ENCODE measurements around the gene NLRP1.

Gene NLRP1

GRCh38 chr17:5591966-5592365 lies 7.7 kb upstream of the NLRP1 start:
- TF ChIP-seq CTCF (conservative IDR thresholded peaks at IDR 0.05; ENCODE audit: low read length) = no peak
- no peak overlapping the region for H3K4me3 ChIP-seq (ENCODE audit: low read length)
- DNase-seq (ENCODE audit: low read depth) = no peak

- H3K4me3 ChIP-seq (ENCODE audit: low read length) = no peak overlapping the region
- no peak for TF ChIP-seq CTCF (conservative IDR thresholded peaks at IDR 0.05; ENCODE audit: low read length)
- DNase-seq (ENCODE audit: low read depth) = no peak
Observed at GRCh38 chr17:5588584-5588983, 4.3 kb upstream of the NLRP1 start.

GRCh38 chr17:5587438-5588032 lies 3.2 kb upstream of the NLRP1 start:
- peak; percentile 96 for TF ChIP-seq CTCF (conservative IDR thresholded peaks at IDR 0.05; ENCODE audit: low read length)
- H3K4me3 ChIP-seq (ENCODE audit: low read length) = no peak overlapping the region
- peak; percentile 72 for DNase-seq (ENCODE audit: low read depth)

GRCh38 chr17:5585836-5586521 lies 1.7 kb upstream of the NLRP1 start:
- H3K4me3 ChIP-seq (ENCODE audit: low read length) = no peak overlapping the region
- DNase-seq (ENCODE audit: low read depth) = peak; percentile 25
- TF ChIP-seq CTCF (conservative IDR thresholded peaks at IDR 0.05; ENCODE audit: low read length) = no peak

GRCh38 chr17:5585287-5585794 lies 1.0 kb upstream of the NLRP1 start:
- no peak overlapping the region for H3K4me3 ChIP-seq (ENCODE audit: low read length)
- DNase-seq (ENCODE audit: low read depth) = no peak
- no peak for TF ChIP-seq CTCF (conservative IDR thresholded peaks at IDR 0.05; ENCODE audit: low read length)

- peak; percentile 7; the same call in 1 of the 2 replicates for TF ChIP-seq CTCF (conservative IDR thresholded peaks at IDR 0.05; ENCODE audit: low read length)
- peak overlapping the region; percentile 90 for H3K4me3 ChIP-seq (ENCODE audit: low read length)
- DNase-seq (ENCODE audit: low read depth) = peak; percentile 53
Observed at GRCh38 chr17:5583426-5584382, 605 bp downstream of the NLRP1 start.

Measured in AG10803 (cell line).